NK-92 (cell line): Measurements from ENCODE around the gene KIF5B.
"Not testable (repeated sequence)": the region's sequence is repeated elsewhere in the genome, so short reads cannot be mapped to it uniquely, and the experiment has no call there.

Experiments used
- DNase-seq: peaks from one replicate; lab custom pipeline; 2025; ENCODE audit not compliant: unreplicated experiment; lab: John Stamatoyannopoulos, UW

The KIF5B gene

GRCh38 chr10:32017044-32017443, 39.2 kb downstream of the KIF5B start:
- no peak for DNase-seq

GRCh38 chr10:32015386-32015785, 40.8 kb downstream of the KIF5B start:
- DNase-seq, result no peak

- DNase-seq, result no peak
Measured at GRCh38 chr10:32007026-32007425, 49.2 kb downstream of the KIF5B start.

GRCh38 chr10:32005050-32005449, 51.2 kb downstream of the KIF5B start:
- no peak for DNase-seq

- no peak for DNase-seq
Measured at GRCh38 chr10:32004161-32004591, 52.0 kb downstream of the KIF5B start.

- no peak for DNase-seq
Measured at GRCh38 chr10:32002531-32002930, 53.7 kb downstream of the KIF5B start.

- DNase-seq, result no peak
Measured at GRCh38 chr10:32000937-32001336, 55.3 kb downstream of the KIF5B start.

- DNase-seq, result no peak
Measured at GRCh38 chr10:31999836-32000235, 56.4 kb downstream of the KIF5B start.

GRCh38 chr10:31999070-31999660, 57.1 kb downstream of the KIF5B start:
- DNase-seq, result no peak

DNA sequence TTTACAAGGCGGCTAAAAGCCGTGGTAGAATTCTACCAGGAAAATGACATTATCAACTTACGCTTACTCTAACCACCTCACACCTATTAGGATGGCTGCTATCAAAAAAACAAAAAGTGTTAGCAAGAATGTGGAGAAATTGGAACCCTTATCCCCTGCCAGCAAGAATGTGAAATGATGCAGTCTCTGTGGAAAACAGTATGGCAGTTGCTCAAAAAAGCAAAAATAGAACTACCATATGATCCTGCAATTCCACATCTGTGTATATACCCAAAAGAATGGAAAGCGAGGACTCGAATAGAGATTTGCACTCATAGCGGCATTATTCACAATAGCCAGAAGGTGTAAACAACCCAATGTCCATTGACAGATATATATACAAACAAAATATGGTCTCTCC, 61.3 kb downstream of the KIF5B start:
- DNase-seq, result no peak

DNA sequence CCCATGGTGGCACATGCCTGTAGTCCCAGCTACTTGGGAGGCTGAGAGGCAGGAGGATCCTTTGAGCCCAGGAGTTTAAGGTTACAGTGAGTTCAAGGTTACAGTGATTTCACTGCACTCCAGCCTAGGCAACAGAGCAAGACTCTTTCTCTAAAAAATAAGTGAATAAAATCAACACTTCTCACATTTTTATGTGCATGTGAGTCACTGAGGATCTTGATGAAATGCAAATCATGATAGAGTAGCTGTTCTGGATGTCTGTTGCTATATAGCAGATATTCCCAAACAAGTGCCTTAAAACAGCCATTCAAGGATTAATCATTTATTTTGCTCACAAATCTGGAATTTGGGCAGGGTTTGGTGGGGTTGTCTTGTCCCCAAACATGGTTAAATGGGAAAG, 65.3 kb downstream of the KIF5B start:
- DNase-seq, result no peak

DNA sequence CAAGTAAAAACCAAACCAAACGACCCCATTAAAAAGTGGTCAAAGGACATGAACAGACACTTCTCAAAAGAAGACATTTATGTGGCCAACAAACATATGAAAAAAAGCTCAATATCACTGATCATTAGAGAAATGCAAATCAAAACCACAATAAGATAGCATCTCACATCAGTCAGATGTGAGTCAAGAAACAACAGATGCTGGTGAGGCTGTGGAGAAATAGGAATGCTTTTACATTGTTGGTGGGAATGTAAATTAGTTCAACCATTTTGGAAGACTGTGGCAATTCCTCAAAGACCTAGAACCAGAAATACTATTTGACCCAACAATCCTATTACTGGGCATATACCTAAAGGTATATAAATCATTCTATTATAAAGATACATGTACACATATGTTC, 68.4 kb downstream of the KIF5B start:
- not testable (repeated sequence) for DNase-seq

DNA sequence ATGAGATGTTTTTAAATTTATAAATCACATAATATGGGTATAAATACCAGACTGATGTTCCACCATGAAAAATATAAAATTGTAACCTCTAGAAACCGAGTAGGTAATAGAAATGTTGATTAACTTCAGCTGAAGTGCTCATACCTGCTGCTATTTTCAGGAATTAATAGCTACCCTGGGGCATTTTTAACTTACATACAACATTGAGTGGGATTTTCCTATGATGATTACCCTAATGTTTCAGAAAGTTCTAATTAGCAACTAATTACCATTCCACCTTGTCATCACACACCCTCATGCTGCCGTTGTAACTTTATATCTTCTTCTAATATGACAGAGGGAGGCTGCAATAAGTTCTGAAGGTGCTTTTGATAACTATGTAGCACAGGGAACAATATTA, 74.1 kb downstream of the KIF5B start:
- DNase-seq, result no peak

DNA sequence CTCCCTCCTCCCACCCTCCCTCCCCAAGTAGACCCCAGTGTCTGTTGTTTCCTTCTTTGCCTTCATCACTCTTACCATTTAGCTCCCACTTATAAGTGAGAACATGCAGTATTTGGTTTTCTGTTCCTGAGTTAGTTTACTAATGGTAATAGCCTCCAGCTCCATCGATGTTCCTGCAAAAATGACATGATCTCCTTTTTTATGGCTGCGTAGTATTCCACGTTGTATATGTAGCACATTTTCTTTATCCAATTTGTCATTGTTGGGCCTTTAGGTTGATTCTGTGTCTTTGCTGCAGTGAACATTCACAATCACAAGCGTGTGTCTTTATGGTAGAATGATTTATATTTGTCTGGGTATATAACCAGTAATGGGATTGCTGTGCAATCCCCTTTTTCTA, 75.8 kb downstream of the KIF5B start:
- DNase-seq, result no peak

DNA sequence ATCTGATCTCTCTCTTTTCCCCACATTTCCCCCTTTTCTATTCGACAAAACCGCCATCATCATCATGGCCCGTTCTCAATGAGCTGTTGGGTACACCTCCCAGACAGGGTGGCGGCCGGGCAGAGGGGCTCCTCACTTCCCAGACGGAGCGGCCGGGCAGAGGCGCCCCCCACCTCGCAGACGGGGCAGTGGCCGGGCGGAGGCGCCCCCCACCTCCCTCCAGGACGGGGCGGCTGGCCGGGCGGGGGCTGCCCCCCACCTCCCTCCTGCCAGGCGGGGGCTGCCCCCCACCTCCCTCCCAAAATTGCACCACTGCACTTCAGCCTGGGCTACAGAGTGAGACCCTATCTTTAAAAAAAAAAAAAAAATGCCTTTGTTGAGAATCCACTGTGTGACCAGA, 77.2 kb downstream of the KIF5B start:
- not testable (repeated sequence) for DNase-seq

DNA sequence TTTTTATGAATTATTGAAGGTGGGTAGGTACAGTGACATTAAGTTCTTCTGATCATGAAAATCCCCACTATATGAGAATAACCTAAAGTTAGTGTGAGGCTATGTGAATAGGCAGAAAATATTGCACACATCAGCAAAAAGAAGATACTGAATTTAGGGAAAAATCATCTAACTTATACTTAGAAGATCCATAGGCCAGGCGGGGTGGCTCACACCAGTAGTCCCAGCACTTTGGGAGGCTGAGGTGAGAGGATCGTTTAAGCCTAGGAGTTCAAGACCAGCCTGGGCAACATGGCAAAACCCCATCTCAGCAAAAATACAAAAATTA, 78.1 kb downstream of the KIF5B start:
- no peak for DNase-seq

GRCh38 chr10:31977440-31978155, 78.6 kb downstream of the KIF5B start:
- DNase-seq, result no peak

DNA sequence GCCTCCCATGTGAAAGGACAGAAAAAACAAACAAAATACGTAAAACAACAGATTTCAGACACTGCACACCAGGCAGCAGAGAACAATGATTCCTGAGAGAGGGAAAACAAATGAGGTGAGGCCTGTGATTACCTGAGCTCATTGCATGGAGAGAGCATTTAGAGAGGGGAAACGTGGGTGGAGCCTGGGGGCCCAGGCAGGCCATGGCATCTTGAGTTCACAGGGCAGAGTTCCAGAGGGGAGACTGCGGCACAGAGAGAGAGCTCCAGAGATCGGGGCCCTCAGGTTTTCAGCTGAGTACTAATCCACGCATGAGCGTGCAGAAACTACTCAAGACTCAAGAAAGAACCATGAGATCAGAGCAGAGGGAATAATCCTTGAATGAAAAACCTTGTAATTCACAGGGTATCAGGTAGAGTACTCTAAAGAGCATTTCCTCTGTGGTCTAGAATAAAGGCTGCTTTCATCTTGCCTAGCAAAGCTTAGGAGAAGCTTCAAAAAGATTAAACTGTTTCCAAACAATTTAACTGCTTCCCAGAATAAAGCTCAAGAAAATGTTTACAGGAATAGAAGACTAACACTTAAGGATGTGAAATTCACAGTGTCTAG, 81.0 kb downstream of the KIF5B start:
- no peak for DNase-seq

- no peak for DNase-seq
Measured at GRCh38 chr10:31974434-31975124, 81.6 kb downstream of the KIF5B start.

GRCh38 chr10:31972519-31973041, 83.6 kb downstream of the KIF5B start:
- no peak for DNase-seq

- DNase-seq, result not testable (repeated sequence)
Measured at GRCh38 chr10:31969847-31970246, 86.4 kb downstream of the KIF5B start.

- no peak for DNase-seq
Measured at GRCh38 chr10:31963589-31963980, 92.6 kb downstream of the KIF5B start.
